Measurements from ENCODE around the gene TMEM214.

The TMEM214 gene

GRCh38 chr2:27003007-27003406 is 29.8 kb upstream of the TMEM214 start:
- TF ChIP-seq REST (IDR thresholded peaks at IDR 0.05; ENCODE audit: insufficient read depth in 1 of 2, low read depth in 2 of 2, low read length in 2 of 2) (no peak), SIN3A (IDR thresholded peaks at IDR 0.05; ENCODE audit: borderline replicate concordance, insufficient read depth, low read length) (no peak), TAF1 (IDR thresholded peaks at IDR 0.05; ENCODE audit: borderline replicate concordance, insufficient read depth, low read length) (no peak), POLR2AphosphoS5 (IDR thresholded peaks at IDR 0.05; ENCODE audit: low read depth, low read length) (no peak), FOXP2 (optimal IDR thresholded peaks at IDR 0.05; ENCODE audit: borderline replicate concordance, extremely low read depth, extremely low read length, insufficient read depth) (no peak)

- no peak for TF ChIP-seq TAF1 (IDR thresholded peaks at IDR 0.05; ENCODE audit: borderline replicate concordance, insufficient read depth, low read length)
- TF ChIP-seq FOXP2 (optimal IDR thresholded peaks at IDR 0.05; ENCODE audit: borderline replicate concordance, extremely low read depth, extremely low read length, insufficient read depth), result no peak
- TF ChIP-seq SIN3A (IDR thresholded peaks at IDR 0.05; ENCODE audit: borderline replicate concordance, insufficient read depth, low read length), result no peak
- TF ChIP-seq POLR2AphosphoS5 (IDR thresholded peaks at IDR 0.05; ENCODE audit: low read depth, low read length), result no peak
- no peak for TF ChIP-seq REST (IDR thresholded peaks at IDR 0.05; ENCODE audit: insufficient read depth in 1 of 2, low read depth in 2 of 2, low read length in 2 of 2)
These were observed 28.9 kb upstream of the TMEM214 start for GRCh38 chr2:27003857-27004256.

GRCh38 chr2:27006602-27007415 is 26.0 kb upstream of the TMEM214 start:
- TF ChIP-seq REST (IDR thresholded peaks at IDR 0.05; ENCODE audit: insufficient read depth in 1 of 2, low read depth in 2 of 2, low read length in 2 of 2) (no peak), FOXP2 (optimal IDR thresholded peaks at IDR 0.05; ENCODE audit: borderline replicate concordance, extremely low read depth, extremely low read length, insufficient read depth) (no peak), POLR2AphosphoS5 (IDR thresholded peaks at IDR 0.05; ENCODE audit: low read depth, low read length) (no peak), SIN3A (IDR thresholded peaks at IDR 0.05; ENCODE audit: borderline replicate concordance, insufficient read depth, low read length) (no peak), TAF1 (IDR thresholded peaks at IDR 0.05; ENCODE audit: borderline replicate concordance, insufficient read depth, low read length) (no peak)

GRCh38 chr2:27007416-27008374 is 25.1 kb upstream of the TMEM214 start:
- TF ChIP-seq TAF1 (IDR thresholded peaks at IDR 0.05; ENCODE audit: borderline replicate concordance, insufficient read depth, low read length) (no peak), POLR2AphosphoS5 (IDR thresholded peaks at IDR 0.05; ENCODE audit: low read depth, low read length) (no peak), SIN3A (IDR thresholded peaks at IDR 0.05; ENCODE audit: borderline replicate concordance, insufficient read depth, low read length) (no peak), FOXP2 (optimal IDR thresholded peaks at IDR 0.05; ENCODE audit: borderline replicate concordance, extremely low read depth, extremely low read length, insufficient read depth) (no peak), REST (IDR thresholded peaks at IDR 0.05; ENCODE audit: insufficient read depth in 1 of 2, low read depth in 2 of 2, low read length in 2 of 2) (no peak)

Measured in PFSK-1 (cell line).